ENCODE measurements around the gene NTNG1.

GRCh38 chr1:107230121-107230520 lies 89.3 kb downstream of the NTNG1 start:
- TF ChIP-seq POLR2AphosphoS5 (IDR thresholded peaks at IDR 0.05; ENCODE audit: low read depth) (no peak), CTCF (IDR thresholded peaks at IDR 0.05; ENCODE audit: insufficient read depth, low read length) (no peak), REST (IDR thresholded peaks at IDR 0.05; ENCODE audit: insufficient replicate concordance, low read depth) (no peak), GABPA (IDR thresholded peaks at IDR 0.05; ENCODE audit: low read depth) (no peak), SPI1 (IDR thresholded peaks at IDR 0.05; ENCODE audit: borderline replicate concordance, low read depth) (no peak)
